ENCODE data around the gene LPA.

GRCh38 chr6:160691617-160692016 lies 27.5 kb upstream of the LPA start:
- no peak for TF ChIP-seq CTCF (conservative IDR thresholded peaks at IDR 0.05; ENCODE audit: low read depth, low read length)
- TF ChIP-seq EZH2 (IDR thresholded peaks at IDR 0.05; ENCODE audit: low read length, unreplicated experiment), result no peak
- TF ChIP-seq EZH2phosphoT487 (IDR thresholded peaks at IDR 0.05; ENCODE audit: borderline replicate concordance, low read length), result no peak

Data from PC-3 (cell line).